Measurements from ENCODE around the gene MTG1. TPM values are rescaled to one million over a fixed set of nuclear protein-coding genes. Genes with fewer than 3 reads are reported as not detected.
"Not testable (repeated sequence)": the region's sequence is repeated elsewhere in the genome, so short reads cannot be mapped to it uniquely, and the experiment has no call there.

Gene MTG1
- total and polyA plus RNA-seq, 12 donors = 17.4 to 36.2 (median 23.8) TPM

DNA sequence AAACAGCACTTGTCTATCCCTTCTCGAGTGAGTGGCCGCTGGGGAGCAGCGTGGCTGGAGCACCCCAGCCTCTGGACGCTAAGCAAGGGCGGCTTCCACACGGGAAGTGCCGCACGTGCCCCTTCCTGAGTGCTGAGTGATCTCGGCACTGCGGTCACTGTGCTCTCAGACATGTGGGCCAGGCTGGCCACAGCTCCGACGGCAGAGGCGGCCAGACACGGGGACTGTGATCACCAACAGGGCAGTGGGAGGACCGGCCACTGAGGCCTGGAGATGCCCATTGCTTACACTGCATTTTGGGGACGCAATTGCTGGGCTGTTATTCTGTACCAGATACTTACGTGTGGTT, 27.9 kb upstream of the MTG1 start:
- DNase-seq (no peak), ATAC-seq (no peak)
- 83 to 84% methylated on average over 17 of the region's 17 CpGs for WGBS, 2 donors
- Histone ChIP-seq H3K36me3 (peaks cover 0 to 96% (median 56%) of the 10 kb centered on the region in 9 donors), H3K27ac (no peak overlapping the region), H3K9me3 (peaks cover 0 to 3% (median 0%) of the 10 kb centered on the region in 11 donors), H3K4me1 (peaks cover 0 to 9% (median 0%) of the 10 kb centered on the region in 9 donors), H3K4me3 (no peak overlapping the region), H3K27me3 (no peaks in the 10 kb centered on the region)
- TF ChIP-seq CTCF (IDR thresholded peaks at IDR 0.05) = no peak
- intact Hi-C loops (cut with DNase I) = no loop called here

DNA sequence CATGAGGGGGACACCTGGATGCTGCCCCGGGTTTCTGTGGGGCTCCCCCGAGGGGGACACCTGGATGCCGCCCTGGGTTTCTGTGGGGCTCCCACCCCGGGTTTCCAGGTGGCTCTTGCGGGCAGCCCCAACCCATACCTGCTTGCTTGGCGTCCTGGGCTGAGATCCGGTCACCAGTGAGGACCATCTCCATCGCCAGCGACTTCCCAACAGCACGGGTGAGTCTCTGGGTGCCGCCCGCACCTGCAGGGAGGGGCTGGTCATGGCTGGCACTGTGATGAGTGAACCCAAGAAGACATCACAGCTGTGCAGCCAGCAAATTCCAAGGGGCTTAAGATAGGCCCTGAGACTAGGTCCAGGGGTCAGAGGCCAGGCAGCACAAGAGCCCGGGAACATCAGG, 27.2 kb upstream of the MTG1 start:
- WGBS, 2 donors = 95 to 97% methylated on average over 13 of the region's 13 CpGs
- no peak overlapping the region for H3K27ac ChIP-seq
- no peaks in the 10 kb centered on the region for H3K27me3 ChIP-seq
- H3K4me3 ChIP-seq = no peak overlapping the region
- H3K9me3 ChIP-seq = no peaks in the 10 kb centered on the region
- DNase-seq (no peak), ATAC-seq (no peak)
- no peak for TF ChIP-seq CTCF (IDR thresholded peaks at IDR 0.05)
- peaks cover 0 to 12% (median 0%) of the 10 kb centered on the region in 9 donors for H3K4me1 ChIP-seq
- intact Hi-C loops (cut with DNase I) = no loop called here
- peaks cover 0 to 98% (median 56%) of the 10 kb centered on the region in 9 donors for H3K36me3 ChIP-seq

- H3K27me3 ChIP-seq; H3K4me3 ChIP-seq; intact Hi-C loops (cut with DNase I); ATAC-seq; DNase-seq; H3K27ac ChIP-seq; H3K9me3 ChIP-seq: not testable (repeated sequence)
- WGBS, 2 donors = 79 to 83% methylated on average over 3 to 5 of the region's 7 CpGs
- peaks cover 4 to 19% (median 7%) of the 10 kb centered on the region in 9 donors for H3K4me1 ChIP-seq
- H3K36me3 ChIP-seq = peaks cover 0 to 91% (median 56%) of the 10 kb centered on the region in 9 donors
These were observed 26.5 kb upstream of the MTG1 start for GRCh38 chr10:133367461-133367860.

DNA sequence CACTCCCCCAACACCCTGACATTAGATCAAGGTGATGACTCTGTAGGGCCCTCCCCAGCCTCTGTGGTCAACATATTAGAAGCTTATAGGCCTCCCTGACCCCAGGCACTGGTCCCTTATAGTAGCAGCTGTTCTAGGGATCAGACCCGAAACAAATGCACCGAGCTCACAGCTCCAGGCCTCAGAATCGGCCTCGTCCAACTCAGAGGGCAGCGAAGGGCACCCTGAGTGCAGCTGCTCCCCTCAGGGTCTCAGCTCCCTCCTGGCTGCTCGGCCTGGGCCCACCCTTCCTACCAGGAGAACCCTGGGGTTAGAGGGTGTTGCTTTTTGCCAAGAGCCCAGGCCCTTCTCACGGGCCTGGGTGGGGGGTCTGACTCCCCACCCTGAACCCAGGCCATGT, 25.8 kb upstream of the MTG1 start:
- Histone ChIP-seq H3K4me1 (peaks cover 4 to 20% (median 7%) of the 10 kb centered on the region in 9 donors), H3K36me3 (peaks cover 0 to 84% (median 56%) of the 10 kb centered on the region in 9 donors), H3K9me3 (no peaks in the 10 kb centered on the region), H3K27me3 (no peaks in the 10 kb centered on the region), H3K27ac (no peak overlapping the region), H3K4me3 (no peak overlapping the region)
- 92 to 93% methylated on average over 7 of the region's 7 CpGs for WGBS, 2 donors
- no peak for DNase-seq
- ATAC-seq = no peak
- no peak for TF ChIP-seq CTCF (IDR thresholded peaks at IDR 0.05)
- intact Hi-C loops (cut with DNase I) = no loop called here

DNA sequence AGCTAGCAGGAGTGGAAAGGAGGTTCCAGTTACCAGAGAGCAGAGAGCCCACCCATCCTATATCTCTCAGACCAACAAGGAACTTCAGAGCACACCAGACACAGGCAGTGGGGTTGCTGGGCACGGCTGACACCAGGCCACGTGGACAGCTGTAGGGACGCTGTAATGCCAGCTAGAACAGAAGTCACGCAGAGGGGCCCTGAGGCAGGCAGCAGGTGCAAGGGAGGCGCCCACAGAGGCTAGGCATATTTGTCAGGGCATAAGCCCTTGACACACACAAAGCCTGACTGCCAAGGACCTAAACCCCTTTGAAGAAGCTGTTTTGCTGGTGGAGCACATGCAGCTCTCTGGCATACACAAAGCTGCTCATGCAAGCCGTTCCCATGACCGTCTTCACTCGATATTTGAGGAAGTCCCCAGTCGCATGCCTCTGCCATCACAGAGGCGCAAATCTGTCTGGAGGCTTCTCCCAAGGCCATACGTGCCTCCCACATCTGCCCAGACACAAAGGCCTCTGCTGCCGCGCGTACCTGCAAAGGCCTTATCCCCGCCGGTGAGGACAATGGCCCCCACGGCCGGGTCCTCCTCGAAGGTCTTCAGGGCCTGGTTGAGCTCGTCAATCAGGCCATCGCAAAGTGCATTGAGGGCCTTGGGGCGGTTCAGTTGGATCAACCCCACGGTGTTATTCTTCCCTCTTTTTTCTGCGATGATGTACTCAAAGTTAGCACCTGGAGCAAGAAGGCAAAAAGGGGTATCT, 23.7 kb upstream of the MTG1 start:
- H3K4me3 ChIP-seq = no peak overlapping the region
- intact Hi-C loops (cut with DNase I) = no loop called here
- no peak for TF ChIP-seq CTCF (IDR thresholded peaks at IDR 0.05)
- H3K9me3 ChIP-seq = no peaks in the 10 kb centered on the region
- no peak overlapping the region for H3K27ac ChIP-seq
- H3K27me3 ChIP-seq = no peaks in the 10 kb centered on the region
- ATAC-seq = no peak
- DNase-seq = no peak
- peaks cover 4 to 23% (median 14%) of the 10 kb centered on the region in 9 donors for H3K4me1 ChIP-seq
- peaks cover 0 to 64% (median 45%) of the 10 kb centered on the region in 9 donors for H3K36me3 ChIP-seq
- 91 to 93% methylated on average over 24 of the region's 24 CpGs for WGBS, 2 donors
